IPS-NIHi7 (cell line): ENCODE results near the gene EIF1AY.
"Not testable (repeated sequence)": the region's sequence is repeated elsewhere in the genome, so short reads cannot be mapped to it uniquely, and the experiment has no call there.

Source experiments
- DNase-seq: peaks from one replicate; pipeline ENCODE4 v3.0.0; 2012; ENCODE audit warnings: mixed read lengths; ENCODE audit errors: extremely low spot score

Gene EIF1AY, protein sequence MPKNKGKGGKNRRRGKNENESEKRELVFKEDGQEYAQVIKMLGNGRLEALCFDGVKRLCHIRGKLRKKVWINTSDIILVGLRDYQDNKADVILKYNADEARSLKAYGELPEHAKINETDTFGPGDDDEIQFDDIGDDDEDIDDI

DNA sequence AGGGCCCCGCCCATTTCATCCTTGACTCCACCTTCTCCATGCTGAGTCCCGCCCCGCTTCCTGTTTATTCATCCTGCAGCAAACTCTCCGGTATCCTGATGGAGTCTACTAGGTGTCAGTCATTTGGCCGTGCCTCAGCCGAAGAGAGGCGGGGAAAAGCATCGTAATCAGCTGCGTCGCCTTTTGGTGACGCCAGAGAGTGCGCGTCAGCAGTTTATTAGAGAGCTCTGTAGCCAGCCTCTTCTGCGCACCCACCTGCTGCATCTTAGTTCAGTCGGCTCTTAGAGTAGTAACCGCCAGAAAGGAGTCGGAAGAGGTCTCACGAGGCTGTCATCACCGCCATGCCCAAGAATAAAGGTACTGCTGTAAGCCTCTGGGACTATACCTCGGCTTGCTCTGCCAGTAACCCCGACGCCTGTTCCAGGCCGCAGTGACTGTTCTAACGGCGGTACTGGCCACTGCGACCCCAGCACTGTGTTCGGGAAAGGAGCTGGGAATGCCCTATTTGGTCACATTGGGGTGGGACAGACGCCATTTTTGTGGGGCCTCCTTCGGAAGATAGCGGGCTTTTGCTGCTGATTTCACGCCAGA is at the start of gene EIF1AY:
TSS of gene EIF1AY (plus strand) at position 246 of the 591 bp plus-strand sequence. CDS start at position 342, 96 bp downstream.
- DNase-seq, result no peak

DNA sequence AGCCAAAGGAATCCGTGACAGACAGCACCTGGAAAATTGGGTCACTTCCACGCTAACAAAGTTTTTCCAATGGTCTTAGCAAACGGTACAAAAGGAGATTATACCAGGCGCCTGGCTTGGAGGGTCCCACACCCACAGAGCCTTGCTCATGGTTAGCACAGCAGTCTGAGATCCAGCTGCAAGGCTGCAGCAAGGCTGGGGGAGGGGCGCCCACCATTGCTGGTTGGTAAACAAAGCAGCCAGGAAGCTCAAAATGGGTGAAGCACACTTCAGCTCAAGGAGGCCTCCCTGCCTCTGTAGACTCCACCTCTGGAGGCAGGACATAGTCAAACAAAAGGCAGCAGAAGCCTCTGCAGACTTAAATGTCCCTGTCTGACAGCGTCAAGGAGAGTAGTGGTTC is 47.1 kb upstream of the EIF1AY start:
- no peak for DNase-seq

DNA sequence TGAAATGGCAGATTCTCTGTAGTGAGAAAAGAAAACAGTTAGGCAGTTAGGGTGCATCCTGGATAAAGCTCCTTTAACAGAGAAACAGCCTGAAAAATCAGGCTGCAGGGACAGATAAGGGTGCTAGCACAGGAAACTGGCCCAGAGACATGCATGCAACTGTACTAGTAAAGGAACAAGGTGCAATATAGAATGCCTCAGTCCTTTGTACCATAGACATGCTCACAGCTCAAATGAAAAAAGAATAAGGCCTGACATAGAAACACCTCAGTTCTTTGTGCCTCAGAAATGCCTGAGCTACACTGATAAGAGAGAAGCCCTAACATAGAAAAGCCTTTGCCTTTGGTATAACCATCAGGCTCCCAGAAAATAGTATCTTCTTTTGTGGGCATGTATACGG is 37.4 kb upstream of the EIF1AY start:
- no peak for DNase-seq

DNA sequence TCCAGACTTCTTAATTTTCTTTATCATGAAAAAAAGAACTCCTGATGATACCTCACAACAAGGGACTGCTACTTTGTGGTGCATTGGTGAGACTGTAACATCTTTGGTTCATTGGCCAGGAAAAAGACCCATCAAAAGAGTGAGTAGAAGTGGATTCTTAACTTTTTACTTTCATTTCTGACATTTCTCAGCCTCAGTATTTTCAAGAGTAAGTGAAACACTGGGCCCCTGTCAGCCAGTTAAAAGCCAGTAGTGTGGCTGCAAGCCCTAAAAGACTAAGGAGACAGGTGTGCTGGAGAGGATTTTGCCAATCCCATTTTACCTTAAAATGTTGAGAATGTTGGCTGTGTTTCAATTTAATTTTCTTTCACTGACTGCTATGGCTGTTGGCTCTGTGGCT is 36.6 kb upstream of the EIF1AY start:
- DNase-seq, result no peak

DNA sequence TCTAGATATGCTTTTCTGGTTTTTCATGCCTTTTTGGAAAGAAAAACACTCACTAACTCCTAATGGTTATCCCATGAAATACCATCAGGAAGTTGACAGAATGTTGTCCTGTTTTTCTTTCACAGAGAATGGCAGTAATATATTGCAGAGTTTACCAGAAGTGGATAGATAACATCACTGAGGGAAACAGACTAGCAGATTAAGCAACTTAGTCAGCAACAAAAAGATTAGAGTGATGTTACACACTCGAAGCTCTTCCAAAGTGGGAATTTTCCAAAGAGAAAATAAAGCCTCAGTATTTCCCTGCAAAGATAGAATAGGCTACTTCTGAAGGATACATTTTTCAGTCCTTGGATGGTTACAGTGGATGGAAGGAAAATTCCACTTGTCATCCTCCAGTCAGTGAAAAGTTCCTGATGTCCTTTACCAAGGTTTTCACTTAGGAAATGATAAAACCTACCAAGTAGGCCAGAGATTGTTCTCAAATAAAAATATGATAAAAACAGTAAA is 31.1 kb upstream of the EIF1AY start:
- no peak for DNase-seq

DNA sequence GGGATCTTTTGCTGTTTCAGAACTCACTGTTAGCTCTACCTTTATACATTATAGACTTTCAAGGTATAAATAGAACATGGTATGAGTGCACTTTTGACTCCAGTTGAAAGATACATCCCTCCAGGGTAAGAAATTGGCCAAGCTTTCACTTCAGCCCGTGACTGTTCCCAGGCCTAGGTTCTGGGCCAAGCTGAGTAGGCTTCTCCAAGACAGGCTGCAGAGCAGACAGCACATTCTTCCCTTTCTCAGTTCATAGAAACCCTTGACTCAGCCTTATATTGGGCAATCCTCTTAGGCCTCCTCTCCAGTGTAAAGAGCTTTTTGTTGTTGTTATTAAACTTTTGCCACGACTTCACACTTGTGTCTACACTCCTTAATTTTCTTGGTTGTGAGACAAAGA is 29.5 kb upstream of the EIF1AY start:
- no peak for DNase-seq

DNA sequence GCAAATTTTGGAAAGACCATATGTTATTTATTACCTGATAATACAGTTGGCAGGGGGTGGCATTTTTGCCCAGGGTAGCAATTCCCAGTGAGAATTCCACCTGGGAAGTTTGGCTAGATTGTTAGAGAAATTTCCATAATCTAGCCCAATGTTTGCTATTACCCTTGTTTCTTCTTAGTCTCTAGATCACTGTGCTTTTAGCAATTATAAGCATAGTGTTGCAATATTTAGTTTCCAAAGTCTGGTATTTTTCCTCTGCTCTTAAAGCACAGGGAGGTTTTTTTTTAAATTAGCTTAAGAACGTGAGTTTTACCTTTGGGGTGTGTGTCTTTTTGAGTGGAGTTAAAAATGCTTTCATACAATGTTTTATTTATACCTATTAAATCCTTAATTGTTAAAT is 26.3 kb upstream of the EIF1AY start:
- DNase-seq, result no peak

DNA sequence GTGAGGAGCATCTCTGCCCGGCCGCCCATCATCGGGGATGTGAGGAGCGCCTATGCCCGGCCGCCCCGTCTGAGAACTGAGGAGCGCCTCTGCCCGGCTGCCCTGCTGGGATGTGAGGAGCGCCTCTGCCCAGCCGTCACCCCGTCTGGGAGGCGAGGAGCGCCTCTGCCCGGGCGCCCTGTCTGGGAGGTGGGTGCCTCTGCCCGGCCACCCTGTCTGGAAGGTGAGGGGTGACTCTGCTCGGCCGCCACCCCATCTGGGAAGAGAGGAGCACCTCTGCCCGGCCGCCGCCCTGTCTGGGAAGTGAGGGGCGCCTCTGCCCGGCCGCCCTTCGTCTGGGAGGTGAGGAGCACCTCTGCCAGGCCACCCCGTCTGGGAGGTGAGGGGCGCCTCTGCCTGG is 23.7 kb upstream of the EIF1AY start:
- no peak for DNase-seq

DNA sequence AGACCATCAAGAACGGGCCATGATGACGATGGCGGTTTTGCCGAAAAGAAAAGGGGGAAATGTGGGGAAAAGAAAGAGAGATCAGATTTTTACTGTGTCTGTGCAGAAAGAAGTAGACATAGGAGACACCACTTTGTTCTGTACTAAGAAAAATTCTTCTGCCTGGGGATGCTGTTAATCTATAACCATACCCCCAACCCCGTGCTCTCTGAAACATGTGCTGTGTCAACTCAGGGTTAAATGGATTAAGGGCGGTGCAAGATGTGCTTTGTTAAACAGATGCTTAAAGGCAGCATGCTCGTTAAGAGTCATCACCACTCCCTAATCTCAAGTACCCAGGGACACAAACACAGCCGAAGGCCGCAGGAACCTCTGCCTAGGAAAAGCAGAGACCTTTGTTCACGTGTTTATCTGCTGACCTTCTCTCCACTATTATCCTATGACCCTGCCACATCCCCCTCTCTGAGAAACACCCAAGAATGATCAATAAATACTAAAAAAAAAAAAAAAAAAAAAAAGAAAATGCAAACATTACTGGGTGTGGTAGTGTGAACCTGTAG is 22.7 kb upstream of the EIF1AY start:
- DNase-seq, result not testable (repeated sequence)

DNA sequence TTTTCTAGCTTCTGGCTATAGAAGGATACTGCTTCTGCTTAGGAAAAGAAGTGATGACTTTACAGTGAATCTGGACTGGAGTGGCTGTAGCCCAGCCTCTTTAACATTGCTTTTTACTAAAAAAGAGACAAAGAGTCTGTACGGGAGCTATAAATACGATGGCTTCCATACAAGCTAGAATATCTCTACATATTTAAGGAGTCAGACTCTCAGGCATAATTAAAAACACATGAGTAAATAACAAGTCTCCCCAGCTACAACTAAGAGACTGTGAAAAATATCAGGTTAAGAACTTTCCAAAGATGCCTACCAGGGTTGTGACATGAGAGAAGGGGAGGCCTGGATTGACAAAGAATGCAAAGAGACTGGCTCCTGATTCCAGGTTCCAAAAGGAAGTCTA is 19.8 kb upstream of the EIF1AY start:
- no peak for DNase-seq

DNA sequence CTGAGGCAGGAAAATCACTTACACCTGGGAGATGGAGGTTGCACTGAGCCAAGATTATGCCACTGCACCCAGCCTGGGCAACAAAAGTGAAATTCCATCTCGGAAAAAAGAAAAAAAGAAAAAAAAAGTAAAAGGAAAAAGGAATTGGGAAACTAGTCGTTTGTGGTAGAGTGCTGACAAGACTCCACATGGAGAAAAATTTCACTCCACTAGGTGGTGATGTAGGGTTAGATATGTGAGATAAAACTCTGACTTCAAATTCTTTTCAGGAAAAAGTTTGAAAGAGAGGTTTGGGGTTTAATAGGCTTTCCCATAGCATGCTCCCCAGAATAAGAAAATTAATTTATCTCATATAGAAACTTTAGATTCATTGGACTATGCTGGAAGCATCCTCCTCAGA is 16.9 kb upstream of the EIF1AY start:
- no peak for DNase-seq

DNA sequence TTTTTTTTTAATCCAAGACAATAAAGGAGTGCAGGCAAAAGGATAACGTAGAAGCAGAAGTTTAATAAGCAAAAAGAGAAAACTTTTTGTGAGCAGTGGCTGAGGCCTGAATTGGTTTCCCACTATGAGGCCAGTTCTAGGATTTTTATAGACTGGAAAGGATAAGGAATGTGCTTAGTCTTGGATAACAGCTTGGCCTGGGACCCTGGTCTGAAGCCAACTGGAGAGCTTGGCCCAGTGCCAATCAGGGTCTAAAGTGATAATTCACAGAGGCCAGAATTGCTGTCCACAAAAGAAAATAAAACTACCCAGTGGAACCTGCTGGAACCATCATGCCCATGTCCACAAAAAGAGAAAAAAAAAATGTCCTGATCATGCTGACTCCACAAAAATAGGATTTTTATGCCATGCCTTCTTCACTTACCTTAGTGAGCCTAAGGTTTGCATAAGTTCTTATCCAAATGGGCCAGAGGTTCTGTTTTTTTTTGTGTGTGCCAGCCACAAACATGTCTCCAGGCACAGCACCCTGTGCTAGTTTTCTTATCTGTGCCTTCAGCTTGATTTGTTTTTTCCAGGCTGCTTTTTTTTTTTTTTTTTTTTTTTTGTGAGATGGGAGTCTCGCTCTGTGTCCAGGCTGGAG is 15.6 kb upstream of the EIF1AY start:
- no peak for DNase-seq

DNA sequence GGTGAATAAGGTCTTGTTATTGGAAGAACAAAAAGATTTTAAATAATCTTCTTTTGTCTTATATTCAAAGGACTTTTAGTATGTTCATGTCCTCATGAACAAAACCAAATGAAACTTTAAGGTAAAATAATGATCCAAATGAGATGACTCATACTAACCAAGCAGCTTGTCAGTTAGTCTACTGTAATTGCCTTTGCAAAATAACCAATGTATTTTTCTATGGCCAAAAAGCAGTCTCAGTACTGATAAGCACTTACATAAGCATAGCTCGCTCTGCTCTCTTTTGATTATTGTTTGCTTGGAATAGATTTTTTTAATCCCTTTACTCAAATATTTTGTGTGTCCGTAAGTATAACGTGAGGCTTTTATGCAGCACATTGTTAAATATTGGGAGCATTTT is 4.3 kb upstream of the EIF1AY start:
- DNase-seq, result no peak

DNA sequence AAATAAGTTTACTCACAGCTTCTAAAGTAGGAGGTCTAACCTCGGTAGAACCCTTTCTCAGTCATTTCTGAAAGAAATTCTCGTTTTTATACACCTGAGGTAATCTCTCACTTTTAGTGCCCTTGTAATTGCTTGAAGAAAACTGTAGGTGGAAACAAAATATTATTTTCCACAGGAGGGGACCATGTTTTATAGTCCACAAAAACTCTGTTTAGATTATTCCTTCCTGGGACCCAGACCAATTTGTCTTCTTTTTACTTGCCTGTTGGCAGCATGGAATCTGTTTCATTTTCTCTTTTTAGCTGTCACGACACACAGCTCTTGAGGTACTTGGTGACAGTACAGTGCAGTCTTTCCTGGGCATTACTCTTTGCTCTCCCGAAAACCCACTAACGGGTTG is 930 bp downstream of the EIF1AY start:
- DNase-seq, result no peak

DNA sequence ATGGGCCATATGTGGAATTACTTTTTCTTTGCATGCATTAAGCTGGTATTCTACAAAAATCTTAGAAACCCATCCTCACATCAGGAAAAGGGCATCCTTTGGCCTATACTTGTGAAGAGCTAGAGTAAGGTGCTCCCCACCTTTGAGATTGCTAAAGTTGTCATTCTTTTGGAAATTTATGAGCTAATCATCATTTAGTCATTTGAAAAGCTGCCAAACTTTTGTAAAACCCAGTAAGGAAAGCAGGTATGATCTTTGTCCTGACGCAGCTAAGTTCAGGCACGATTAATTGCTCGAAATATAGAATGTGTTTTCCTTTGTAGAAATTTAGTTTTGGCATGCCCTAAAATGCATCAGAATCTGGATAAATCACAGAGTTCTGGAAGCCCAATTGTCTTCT is 2.6 kb downstream of the EIF1AY start:
- no peak for DNase-seq

DNA sequence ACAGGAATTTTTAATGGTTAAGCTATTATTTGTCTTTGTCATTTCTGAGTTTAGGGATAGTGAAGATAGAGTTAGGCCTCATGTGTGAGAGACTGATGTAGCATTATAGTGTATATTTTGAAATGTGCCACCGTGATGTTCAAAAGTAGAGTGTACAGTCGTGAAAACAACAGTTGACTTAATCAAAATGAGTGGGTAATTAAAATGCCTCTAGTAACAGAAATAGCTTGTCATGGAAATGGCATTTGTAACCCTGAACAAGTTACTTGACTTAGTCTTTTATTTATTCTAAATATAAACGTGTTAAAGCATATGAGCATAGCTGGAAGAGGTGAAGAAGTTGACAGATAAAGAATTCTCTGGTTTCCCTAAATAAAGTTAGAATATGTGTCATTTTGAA is 6.1 kb downstream of the EIF1AY start:
- no peak for DNase-seq

DNA sequence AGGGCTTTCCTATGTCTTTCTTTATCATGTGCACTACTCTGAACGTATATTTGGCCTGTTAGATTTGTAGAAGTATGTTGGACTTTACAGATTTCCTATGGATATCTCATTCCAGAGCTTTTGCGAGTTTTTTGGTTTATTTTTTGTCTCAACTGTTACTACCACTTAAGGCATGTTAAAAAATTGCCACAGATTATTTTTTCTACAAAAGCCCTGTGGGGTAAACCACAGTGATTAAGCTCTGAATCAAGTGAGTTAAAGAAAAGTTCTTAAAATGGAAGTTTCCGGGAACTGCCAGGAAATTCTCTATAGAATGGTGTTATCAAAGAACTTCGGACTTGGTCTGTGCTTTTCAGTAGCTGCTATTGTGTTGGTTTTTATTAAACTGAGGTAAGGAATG is 10.6 kb downstream of the EIF1AY start:
- no peak for DNase-seq
